ENCODE measurements around the gene SH3PXD2B. TPM values are rescaled to one million over a fixed set of nuclear protein-coding genes. Genes with fewer than 3 reads are reported as not detected.
"Not testable (repeated sequence)": the region's sequence is repeated elsewhere in the genome, so short reads cannot be mapped to it uniquely, and the experiment has no call there.

SH3PXD2B gene
- total and polyA plus RNA-seq, 10 of the 15 experiments (the other 5 are each of a cell fraction or from before 2014, with no cell fraction given): 0.05 to 1.6 (median 0.57) TPM

DNA sequence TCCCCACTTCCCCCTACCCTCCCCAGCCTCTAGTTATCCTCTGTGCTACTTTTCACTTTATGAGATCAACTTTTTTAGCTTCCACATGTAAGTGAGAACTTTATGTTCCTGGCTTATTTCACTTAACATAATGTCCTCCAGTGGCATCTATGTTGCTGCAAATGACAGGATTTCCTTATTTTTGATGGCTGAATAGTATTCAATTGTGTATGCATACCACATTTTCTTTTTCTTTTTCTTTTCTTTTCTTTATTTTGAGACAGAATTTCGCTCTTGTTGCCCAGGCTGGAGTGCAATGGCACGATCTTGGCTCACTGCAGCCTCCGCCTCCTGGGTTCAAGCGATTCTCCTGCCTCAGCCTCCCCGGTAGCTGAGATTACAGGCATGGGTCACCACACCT, 44.8 kb downstream of the SH3PXD2B start:
- intact Hi-C loops (cut with micrococcal nuclease; ENCODE audit: unreplicated experiment): not testable (repeated sequence)

DNA sequence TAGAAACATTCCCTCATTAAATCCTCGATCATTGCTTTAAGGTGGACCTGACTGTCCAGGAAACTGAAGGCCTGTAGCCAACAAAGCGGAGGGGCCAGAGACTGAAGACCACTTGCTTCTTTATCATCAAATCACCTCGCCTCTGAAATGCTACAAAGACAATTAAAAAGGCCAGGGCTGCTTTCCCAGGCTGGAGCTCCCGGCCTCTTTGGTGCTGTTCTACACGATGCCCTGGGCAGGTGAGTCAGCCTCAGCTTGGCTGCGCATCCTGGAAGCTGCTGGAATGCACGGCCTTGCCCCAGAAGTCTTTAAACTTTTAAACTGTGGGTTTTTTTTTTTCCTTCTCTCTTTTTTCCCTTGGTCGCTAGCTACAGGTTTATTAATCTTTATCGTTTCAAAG, 46.5 kb downstream of the SH3PXD2B start:
- POLR2A ChIA-PET: no interaction called here
- H3K4me2 ChIP-seq (ENCODE audit: control insufficient read depth, insufficient read depth): no peak overlapping the region
- CTCF ChIA-PET: interaction anchor here (0.9 kb wide), 1 partner anchor 45 kb away, joined by 3 read pairs; no protein-coding TSS in a partner anchor
- no peaks in the 10 kb centered on the region; the same call in 2 of the 3 replicates for H3K9me3 ChIP-seq (replicated peaks; ENCODE audit: control insufficient read depth, insufficient read depth, low read length)
- no peak overlapping the region for H3K4me3 ChIP-seq
- no peak overlapping the region for H3K27ac ChIP-seq (ENCODE audit: control insufficient read depth, insufficient read depth)
- no peaks in the 10 kb centered on the region for H3K36me3 ChIP-seq (ENCODE audit: control insufficient read depth in 2 of 2, insufficient read depth in 2 of 2, low read length in 1 of 2)
- no peak overlapping the region for H3K9ac ChIP-seq (ENCODE audit: control insufficient read depth, insufficient read depth, low read length)
- no peaks in the 10 kb centered on the region for H3K79me2 ChIP-seq (ENCODE audit: control insufficient read depth, insufficient read depth, low read length)
- H3K4me1 ChIP-seq (ENCODE audit: control insufficient read depth, insufficient read depth, low read length): peaks cover 10% of the 10 kb centered on the region
- intact Hi-C loops (cut with micrococcal nuclease; ENCODE audit: unreplicated experiment) (no loop called here), in situ Hi-C loops (cut with MboI) (no loop called here)
- TF ChIP-seq ZNF217 (IDR thresholded peaks at IDR 0.05) (no peak), BRCA1 (IDR thresholded peaks at IDR 0.05; ENCODE audit: low read depth, low read length) (no peak), SIX5 (IDR thresholded peaks at IDR 0.05; ENCODE audit: low read depth, low read length, severe bottlenecking) (no peak), NFYA (IDR thresholded peaks at IDR 0.05; ENCODE audit: borderline replicate concordance, low read depth, low read length) (no peak), IKZF1 (conservative IDR thresholded peaks at IDR 0.05) (no peak), BHLHE40 (IDR thresholded peaks at IDR 0.05; ENCODE audit: borderline replicate concordance in 1 of 2, low read depth in 2 of 2, low read length in 1 of 2) (no peak)
- no peak overlapping the region for H2AFZ ChIP-seq (ENCODE audit: control insufficient read depth, low read depth, low read length)
- peaks cover 0 to 4% of the 10 kb centered on the region in 2 experiments; a peak in 3 of 4 replicates for H3K27me3 ChIP-seq (replicated peaks in 1 of 2; ENCODE audit: control insufficient read depth in 2 of 2, insufficient read depth in 2 of 2, low read length in 1 of 2)
- SMC1A ChIA-PET (ENCODE audit: uncharacterized antibody, unreplicated experiment): no interaction called here
- no peaks in the 10 kb centered on the region for H4K20me1 ChIP-seq (ENCODE audit: control insufficient read depth, insufficient read depth)
- no TSS peak for BruUV-seq (replicated peaks)
- FAIRE-seq (no peak), ATAC-seq (no peak), DNase-seq (ENCODE audit: low read depth, low spot score) (no peak)
- RAD21 ChIA-PET (ENCODE audit: unreplicated experiment): interaction anchor here (0.6 to 0.7 kb wide), 2 partner anchors 29 to 217 kb away, joined by 3 to 4 read pairs; no protein-coding TSS in a partner anchor
- WGBS (ENCODE audit: insufficient coverage, insufficient replicate concordance, low lambda C conversion rate, missing lambda C conversion rate): 58% methylated on average over 9 of the region's 9 CpGs

More for the DNA sequence above, 44.8 kb downstream of the SH3PXD2B start:
- H3K9ac ChIP-seq (ENCODE audit: control insufficient read depth, insufficient read depth, low read length); H3K4me2 ChIP-seq (ENCODE audit: control insufficient read depth, insufficient read depth); RAD21 ChIA-PET (ENCODE audit: unreplicated experiment); POLR2A ChIA-PET; DNase-seq (ENCODE audit: low read depth, low spot score); H2AFZ ChIP-seq (ENCODE audit: control insufficient read depth, low read depth, low read length); H4K20me1 ChIP-seq (ENCODE audit: control insufficient read depth, insufficient read depth); FAIRE-seq; H3K79me2 ChIP-seq (ENCODE audit: control insufficient read depth, insufficient read depth, low read length); BruUV-seq (replicated peaks); H3K9me3 ChIP-seq (replicated peaks; ENCODE audit: control insufficient read depth, insufficient read depth, low read length); SMC1A ChIA-PET (ENCODE audit: uncharacterized antibody, unreplicated experiment); H3K4me3 ChIP-seq; in situ Hi-C loops (cut with MboI); H3K27me3 ChIP-seq (replicated peaks in 1 of 2; ENCODE audit: control insufficient read depth in 2 of 2, insufficient read depth in 2 of 2, low read length in 1 of 2); H3K27ac ChIP-seq (ENCODE audit: control insufficient read depth, insufficient read depth); H3K36me3 ChIP-seq (ENCODE audit: control insufficient read depth in 2 of 2, insufficient read depth in 2 of 2, low read length in 1 of 2); ATAC-seq: not testable (repeated sequence)
- CTCF ChIA-PET: interaction anchor here (1.1 kb wide), 1 partner anchor 15 kb away, joined by 3 read pairs; no protein-coding TSS in a partner anchor
- WGBS (ENCODE audit: insufficient coverage, insufficient replicate concordance, low lambda C conversion rate, missing lambda C conversion rate): 54% methylated on average over 5 of the region's 5 CpGs
- peaks cover 12% of the 10 kb centered on the region for H3K4me1 ChIP-seq (ENCODE audit: control insufficient read depth, insufficient read depth, low read length)

All from GM12878 (cell line).